HepG2 (cell line): Measurements from ENCODE around the gene CREB3. TPM values are rescaled to one million over a fixed set of nuclear protein-coding genes. Genes with fewer than 3 reads are reported as not detected.

Experiments used
- ATF2 ChIP-seq: sonication (generic); formaldehyde crosslinking; IDR thresholded peaks from 2 replicates; pipeline ENCODE4 v1.4.0; 2020; ENCODE audit warnings: missing genetic modification reagents
- BHLHE40 ChIP-seq: IDR thresholded peaks from 2 replicates; pipeline ENCODE4 v1.6.1; 2011; ENCODE audit warnings: low read length, improper control_type of control experiment
- CCAR2 ChIP-seq: fragments of 200-400 bp; formaldehyde crosslinking; optimal IDR thresholded peaks from 2 replicates; pipeline ENCODE3; 2018; ENCODE audit warnings: low read depth, mild to moderate bottlenecking, low read length, moderate library complexity
- HHEX ChIP-seq: IDR thresholded peaks from 2 replicates; pipeline ENCODE4 v1.6.1; 2016; ENCODE audit warnings: control low read depth
- HMGA1 ChIP-seq: sonication (generic); formaldehyde crosslinking; conservative IDR thresholded peaks from 2 replicates; pipeline ENCODE4 v1.4.0; 2020; ENCODE audit warnings: missing genetic modification reagents
- NAIF1 ChIP-seq: sonication (generic); formaldehyde crosslinking; IDR thresholded peaks from 2 replicates; pipeline ENCODE4 v1.5.0; 2020; ENCODE audit warnings: mild to moderate bottlenecking, missing genetic modification reagents, borderline replicate concordance
- PRDM10 ChIP-seq: sonication (generic); formaldehyde crosslinking; IDR thresholded peaks from 2 replicates; pipeline ENCODE4 v1.4.0; 2020; ENCODE audit warnings: low read depth, missing genetic modification reagents
- SP1 ChIP-seq, 2 experiments: fragments of 450-650 bp in 1 of 2; sonication (generic) in 1 of 2; formaldehyde crosslinking in 1 of 2; IDR thresholded peaks; 2 replicates each; pipeline versions ENCODE4 v1.4.0 to v1.6.1; 2016 to 2020; ENCODE audit warnings: missing genetic modification reagents in 1 of 2
- SRF ChIP-seq: IDR thresholded peaks from 2 replicates; pipeline ENCODE4 v1.6.1; 2011; ENCODE audit warnings: mild to moderate bottlenecking, low read depth, low read length, moderate library complexity
- THYN1 ChIP-seq: sonication (generic); formaldehyde crosslinking; IDR thresholded peaks from 2 replicates; pipeline ENCODE4 v1.8.1; 2023; ENCODE audit warnings: low read depth, mild to moderate bottlenecking, moderate library complexity, missing genetic modification reagents, borderline replicate concordance
- TSC22D2 ChIP-seq: sonication (generic); formaldehyde crosslinking; IDR thresholded peaks from 2 replicates; pipeline ENCODE4 v1.5.1; 2020; ENCODE audit warnings: missing genetic modification reagents, mild to moderate bottlenecking, borderline replicate concordance
- XRCC5 ChIP-seq: fragments of 200-400 bp; formaldehyde crosslinking; optimal IDR thresholded peaks from 2 replicates; pipeline ENCODE3; 2017; ENCODE audit warnings: mild to moderate bottlenecking, low read length
- ZNF136 ChIP-seq: sonication (generic); formaldehyde crosslinking; IDR thresholded peaks from 2 replicates; pipeline ENCODE4 v1.8.1; 2022; ENCODE audit warnings: low read depth, mild to moderate bottlenecking, moderate library complexity, missing genetic modification reagents
- ZNF335 ChIP-seq: sonication (generic); formaldehyde crosslinking; IDR thresholded peaks from 2 replicates; pipeline ENCODE4 v1.4.0; 2020; ENCODE audit warnings: missing genetic modification reagents
- ZNF350 ChIP-seq: sonication (generic); formaldehyde crosslinking; IDR thresholded peaks from 2 replicates; pipeline ENCODE4 v1.4.0; 2020; ENCODE audit warnings: mild to moderate bottlenecking, low read depth, missing genetic modification reagents, borderline replicate concordance
- ZNF557 ChIP-seq: sonication (generic); formaldehyde crosslinking; IDR thresholded peaks from 2 replicates; pipeline ENCODE4 v1.4.0; 2020; ENCODE audit warnings: missing genetic modification reagents
- polyA plus RNA-seq, 8 experiments: library from polyadenylated mRNA; depleted of rRNA in 3 of 8; stranded (reverse) in 7 of 8; unstranded in 1 of 8; fragments of >200 nt; fragmentation: Illumina TruSeq in 4 of 8; extraction: Trizol in 4 of 8; gene quantifications; 2 replicates each; pipeline versions ENCODE4 v1.2.1 to v1.2.3, GENCODE V29; 2011 to 2016; ENCODE audit warnings: low read depth in 4 of 8, missing spikeins in 1 of 8, mixed read lengths in 1 of 8; ENCODE audit not compliant: insufficient read depth in 1 of 8
- total RNA-seq, 5 experiments: library from RNA; depleted of rRNA; stranded (reverse); fragments of >200 nt; fragmentation: Illumina TruSeq; extraction: Trizol; gene quantifications; 2 replicates each; pipeline ENCODE4 v1.2.3, GENCODE V29; 2016; ENCODE audit warnings: low read depth in 1 of 5
- TF ChIP-seq, protein P1 (sequence below): sonication (generic); formaldehyde crosslinking; IDR thresholded peaks from 2 replicates; pipeline ENCODE4 v1.9.0; 2021; ENCODE audit warnings: missing genetic modification reagents, borderline replicate concordance
- TF ChIP-seq, protein P2 (sequence below): sonication (generic); formaldehyde crosslinking; IDR thresholded peaks from 2 replicates; pipeline ENCODE4 v1.8.0; 2022; ENCODE audit warnings: missing genetic modification reagents, mild to moderate bottlenecking, moderate library complexity, borderline replicate concordance
- TF ChIP-seq, protein P3 (sequence below): sonication (generic); formaldehyde crosslinking; IDR thresholded peaks from 2 replicates; pipeline ENCODE4 v1.4.0; 2020; ENCODE audit warnings: mild to moderate bottlenecking, missing genetic modification reagents

CREB3 gene
- total and polyA plus RNA-seq, 2 of the 13 experiments (the other 11 are each of a cell fraction or from before 2014, with no cell fraction given) = 11.1 to 34.2 TPM

GRCh38 chr9:35690614-35691333 lies 41.7 kb upstream of the CREB3 start (continued):
- TF ChIP-seq THYN1 (CRISPR knock-in tag) = no peak
- TF ChIP-seq ZNF557 (CRISPR knock-in tag) = no peak; the same call in 1 of the 2 replicates
- peak; percentile 86 for TF ChIP-seq SRF
- TF ChIP-seq HMGA1 (CRISPR knock-in tag) = no peak
- TF ChIP-seq HHEX (CRISPR knock-in tag) = no peak
- no peak for TF ChIP-seq ZNF136
- no peak for TF ChIP-seq NAIF1 (CRISPR knock-in tag)
- TF ChIP-seq, protein P1, sequence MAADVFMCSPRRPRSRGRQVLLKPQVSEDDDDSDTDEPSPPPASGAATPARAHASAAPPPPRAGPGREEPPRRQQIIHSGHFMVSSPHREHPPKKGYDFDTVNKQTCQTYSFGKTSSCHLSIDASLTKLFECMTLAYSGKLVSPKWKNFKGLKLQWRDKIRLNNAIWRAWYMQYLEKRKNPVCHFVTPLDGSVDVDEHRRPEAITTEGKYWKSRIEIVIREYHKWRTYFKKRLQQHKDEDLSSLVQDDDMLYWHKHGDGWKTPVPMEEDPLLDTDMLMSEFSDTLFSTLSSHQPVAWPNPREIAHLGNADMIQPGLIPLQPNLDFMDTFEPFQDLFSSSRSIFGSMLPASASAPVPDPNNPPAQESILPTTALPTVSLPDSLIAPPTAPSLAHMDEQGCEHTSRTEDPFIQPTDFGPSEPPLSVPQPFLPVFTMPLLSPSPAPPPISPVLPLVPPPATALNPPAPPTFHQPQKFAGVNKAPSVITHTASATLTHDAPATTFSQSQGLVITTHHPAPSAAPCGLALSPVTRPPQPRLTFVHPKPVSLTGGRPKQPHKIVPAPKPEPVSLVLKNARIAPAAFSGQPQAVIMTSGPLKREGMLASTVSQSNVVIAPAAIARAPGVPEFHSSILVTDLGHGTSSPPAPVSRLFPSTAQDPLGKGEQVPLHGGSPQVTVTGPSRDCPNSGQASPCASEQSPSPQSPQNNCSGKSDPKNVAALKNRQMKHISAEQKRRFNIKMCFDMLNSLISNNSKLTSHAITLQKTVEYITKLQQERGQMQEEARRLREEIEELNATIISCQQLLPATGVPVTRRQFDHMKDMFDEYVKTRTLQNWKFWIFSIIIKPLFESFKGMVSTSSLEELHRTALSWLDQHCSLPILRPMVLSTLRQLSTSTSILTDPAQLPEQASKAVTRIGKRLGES = no peak
- TF ChIP-seq, protein P2, sequence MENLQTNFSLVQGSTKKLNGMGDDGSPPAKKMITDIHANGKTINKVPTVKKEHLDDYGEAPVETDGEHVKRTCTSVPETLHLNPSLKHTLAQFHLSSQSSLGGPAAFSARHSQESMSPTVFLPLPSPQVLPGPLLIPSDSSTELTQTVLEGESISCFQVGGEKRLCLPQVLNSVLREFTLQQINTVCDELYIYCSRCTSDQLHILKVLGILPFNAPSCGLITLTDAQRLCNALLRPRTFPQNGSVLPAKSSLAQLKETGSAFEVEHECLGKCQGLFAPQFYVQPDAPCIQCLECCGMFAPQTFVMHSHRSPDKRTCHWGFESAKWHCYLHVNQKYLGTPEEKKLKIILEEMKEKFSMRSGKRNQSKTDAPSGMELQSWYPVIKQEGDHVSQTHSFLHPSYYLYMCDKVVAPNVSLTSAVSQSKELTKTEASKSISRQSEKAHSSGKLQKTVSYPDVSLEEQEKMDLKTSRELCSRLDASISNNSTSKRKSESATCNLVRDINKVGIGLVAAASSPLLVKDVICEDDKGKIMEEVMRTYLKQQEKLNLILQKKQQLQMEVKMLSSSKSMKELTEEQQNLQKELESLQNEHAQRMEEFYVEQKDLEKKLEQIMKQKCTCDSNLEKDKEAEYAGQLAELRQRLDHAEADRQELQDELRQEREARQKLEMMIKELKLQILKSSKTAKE (CRISPR knock-in tag) = no peak
- TF ChIP-seq, protein P3, sequence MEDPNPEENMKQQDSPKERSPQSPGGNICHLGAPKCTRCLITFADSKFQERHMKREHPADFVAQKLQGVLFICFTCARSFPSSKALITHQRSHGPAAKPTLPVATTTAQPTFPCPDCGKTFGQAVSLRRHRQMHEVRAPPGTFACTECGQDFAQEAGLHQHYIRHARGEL (CRISPR knock-in tag) = no peak
- no peak for TF ChIP-seq XRCC5
- no peak for TF ChIP-seq ATF2 (CRISPR knock-in tag)
- no peak for TF ChIP-seq BHLHE40
- no peak for TF ChIP-seq SP1 (IDR thresholded peaks at IDR 0.05)
- TF ChIP-seq SP1 (CRISPR knock-in tag; IDR thresholded peaks at IDR 0.05) = no peak
- TF ChIP-seq CCAR2 = no peak
- no peak for TF ChIP-seq ZNF335 (CRISPR knock-in tag)
- 0 out of 2 replicates have a peak, but pooled peaks have one; percentile 14 for TF ChIP-seq PRDM10
- no peak for TF ChIP-seq ZNF350
- TF ChIP-seq TSC22D2 (CRISPR knock-in tag) = no peak
